Astrocyte (in vitro differentiated cells and primary cell): ENCODE measurements around the gene F11. TPM values are rescaled to one million over a fixed set of nuclear protein-coding genes. Genes with fewer than 3 reads are reported as not detected.

Experiments
- DNase-seq: peaks from one replicate; pipeline ENCODE4 v3.0.0-alpha.2; 2010; ENCODE audit warnings: low read depth
- FAIRE-seq: peaks from 2 replicates; lab custom pipeline; 2011; peaks lifted over from hg19 to GRCh38; lab: Jason Lieb, UNC
- H2AFZ ChIP-seq: 2 replicates; pipeline ENCODE4 v1.6.0; 2012; ENCODE audit warnings: low read depth, low read length, inconsistent platforms
- H3K27ac ChIP-seq: 2 replicates; pipeline ENCODE4 v1.5.1; 2011; ENCODE audit warnings: low read depth, low read length, inconsistent platforms
- H3K27me3 ChIP-seq: 2 replicates; pipeline ENCODE4 v1.6.0; 2011; ENCODE audit warnings: low read length, inconsistent platforms; ENCODE audit not compliant: insufficient read depth
- H3K36me3 ChIP-seq: 2 replicates; pipeline ENCODE4 v1.5.1; 2011; ENCODE audit warnings: low read length, inconsistent platforms; ENCODE audit not compliant: insufficient read depth
- H3K4me1 ChIP-seq: 2 replicates; pipeline ENCODE4 v1.5.1; 2011; ENCODE audit warnings: low read length, inconsistent platforms; ENCODE audit not compliant: insufficient read depth
- H3K4me2 ChIP-seq: 2 replicates; pipeline ENCODE4 v1.6.0; 2012; ENCODE audit warnings: low read length, inconsistent platforms
- H3K4me3 ChIP-seq: 2 replicates; pipeline ENCODE4 v1.5.1; 2011; ENCODE audit warnings: low read depth, mild to moderate bottlenecking, low read length, inconsistent platforms; ENCODE audit not compliant: insufficient read depth
- H3K79me2 ChIP-seq: 2 replicates; pipeline ENCODE4 v1.6.0; 2012; ENCODE audit warnings: mild to moderate bottlenecking, low read length, inconsistent platforms; ENCODE audit not compliant: insufficient read depth
- H3K9ac ChIP-seq: 2 replicates; pipeline ENCODE4 v1.6.0; 2012; ENCODE audit warnings: mild to moderate bottlenecking, low read length, inconsistent platforms
- H3K9me3 ChIP-seq: 2 replicates; pipeline ENCODE4 v1.5.1; 2012; ENCODE audit warnings: low read depth, mild to moderate bottlenecking, low read length, inconsistent platforms; ENCODE audit not compliant: insufficient read depth
- H4K20me1 ChIP-seq: 2 replicates; pipeline ENCODE4 v1.6.0; 2012; ENCODE audit warnings: low read length, inconsistent platforms; ENCODE audit not compliant: insufficient read depth
- H3K27ac Mint-ChIP-seq: one replicate; pipeline ENCODE4 v1.8.0; 2021; ENCODE audit warnings: mild to moderate bottlenecking, mixed read lengths; ENCODE audit not compliant: unreplicated experiment
- H3K27me3 Mint-ChIP-seq: one replicate; pipeline ENCODE4 v1.8.0; 2021; ENCODE audit warnings: low read depth, mixed read lengths; ENCODE audit not compliant: unreplicated experiment
- H3K36me3 Mint-ChIP-seq: one replicate; pipeline ENCODE4 v1.8.0; 2021; ENCODE audit warnings: low read depth, mixed read lengths; ENCODE audit not compliant: unreplicated experiment
- H3K4me1 Mint-ChIP-seq: one replicate; pipeline ENCODE4 v1.8.0; 2021; ENCODE audit warnings: low read depth, mixed read lengths; ENCODE audit not compliant: unreplicated experiment
- H3K4me3 Mint-ChIP-seq: one replicate; pipeline ENCODE4 v1.8.0; 2021; ENCODE audit warnings: mild to moderate bottlenecking, moderate library complexity, mixed read lengths; ENCODE audit not compliant: unreplicated experiment
- H3K9me3 Mint-ChIP-seq: one replicate; pipeline ENCODE4 v1.8.0; 2021; ENCODE audit warnings: mild to moderate bottlenecking, mixed read lengths; ENCODE audit not compliant: unreplicated experiment
- CTCF ChIP-seq: IDR thresholded peaks from 2 replicates; pipeline ENCODE4 v1.5.1; 2011; ENCODE audit warnings: low read depth, mild to moderate bottlenecking, inconsistent platforms, low read length, moderate library complexity; ENCODE audit not compliant: insufficient read depth
- EZH2 ChIP-seq: IDR thresholded peaks from 2 replicates; pipeline ENCODE4 v1.6.1; 2012; ENCODE audit warnings: mild to moderate bottlenecking, low read length, inconsistent platforms; ENCODE audit not compliant: insufficient read depth
- total RNA-seq: library from RNA; stranded (reverse); gene quantifications from 2 replicates; pipeline ENCODE4 v1.2.1, GENCODE V29; 2021

F11 gene
- total RNA-seq, 1 donor from 2014 or later, result not detected

- H3K27me3 Mint-ChIP-seq, result no peaks in the 10 kb centered on the region
- H3K4me1 Mint-ChIP-seq, result no peaks in the 10 kb centered on the region
- H3K4me3 ChIP-seq, result no peak overlapping the region
- H3K4me1 ChIP-seq, result no peaks in the 10 kb centered on the region
- H3K27ac Mint-ChIP-seq, result no peak overlapping the region
- H3K27ac ChIP-seq, result no peak overlapping the region
- H3K4me2 ChIP-seq, result no peak overlapping the region
- no peak overlapping the region for H2AFZ ChIP-seq
- TF ChIP-seq CTCF (no peak), EZH2 (no peak)
- no peaks in the 10 kb centered on the region for H3K27me3 ChIP-seq
- H3K9ac ChIP-seq, result no peak overlapping the region
- peaks cover 24% of the 10 kb centered on the region for H3K9me3 Mint-ChIP-seq
- H3K4me3 Mint-ChIP-seq, result no peak overlapping the region
- H3K36me3 ChIP-seq, result no peaks in the 10 kb centered on the region
- H4K20me1 ChIP-seq, result no peaks in the 10 kb centered on the region
- H3K79me2 ChIP-seq, result no peaks in the 10 kb centered on the region
- no peak for DNase-seq
- no peaks in the 10 kb centered on the region for H3K9me3 ChIP-seq
- FAIRE-seq, result no peak
- peaks cover 2% of the 10 kb centered on the region for H3K36me3 Mint-ChIP-seq
Measured at GRCh38 chr4:186226521-186227189, 39.3 kb upstream of the F11 start.

GRCh38 chr4:186227221-186227620, 38.8 kb upstream of the F11 start, which contains the start of gene KLKB1:
TSS of gene KLKB1 (plus strand) at chr4:186227507. CDS start at chr4:186228196, 689 bp downstream.
- Histone ChIP-seq H2AFZ (no peak within 1 kb of the TSS), H3K27ac (no peak within 1 kb of the TSS), H3K9ac (no peak within 1 kb of the TSS), H3K27me3 (no peaks in the 10 kb centered on the region), H3K4me1 (no peaks in the 10 kb centered on the region), H3K4me2 (no peak within 1 kb of the TSS), H4K20me1 (no peaks in the 10 kb centered on the region), H3K79me2 (no peaks in the 10 kb centered on the region), H3K9me3 (no peaks in the 10 kb centered on the region), H3K36me3 (no peaks in the 10 kb centered on the region), H3K4me3 (no peak within 1 kb of the TSS)
- Mint-ChIP-seq H3K27ac (no peak within 1 kb of the TSS), H3K4me1 (no peaks in the 10 kb centered on the region), H3K36me3 (peaks cover 2% of the 10 kb centered on the region), H3K9me3 (peaks cover 24% of the 10 kb centered on the region), H3K4me3 (no peak within 1 kb of the TSS), H3K27me3 (no peaks in the 10 kb centered on the region)
- TF ChIP-seq EZH2 (no peak), CTCF (no peak)
- DNase-seq (no peak), FAIRE-seq (no peak)
